SK-N-DZ (cell line): ENCODE measurements around the gene PTER.
A peak's percentile ranks its signal among the peaks of the same experiment; 100 is the strongest.

ENCODE experiments used
- DNase-seq: peaks from one replicate; pipeline ENCODE4 v3.0.0-alpha.2; 2015; ENCODE audit warnings: low spot score
- small RNA-seq, 2 experiments: library from RNA; depleted of rRNA; stranded (forward); fragments of <200 nt; gene quantifications; one replicate each; pipeline ENCODE3, GENCODE V24; 2014

PTER gene

DNA sequence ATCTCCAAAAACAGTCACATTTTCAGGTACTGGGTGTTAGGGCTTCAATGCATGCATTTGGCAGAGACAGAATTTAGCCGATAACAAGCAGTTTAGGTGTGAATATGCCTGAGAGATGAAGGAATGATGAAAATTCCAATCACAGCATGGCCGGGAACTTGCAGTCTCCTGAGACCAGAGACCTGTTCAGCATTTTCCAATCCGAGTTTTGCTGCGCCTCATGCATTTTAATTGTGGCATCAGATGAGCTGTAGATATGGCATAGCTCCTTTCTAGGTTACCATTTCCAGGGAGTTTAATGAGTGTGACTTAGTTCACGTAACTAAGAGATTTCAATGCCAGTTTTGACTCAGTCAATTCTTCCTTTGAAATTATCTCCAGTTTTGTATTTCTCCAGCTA lies 99.3 kb downstream of the PTER start:
- no peak for DNase-seq

DNA sequence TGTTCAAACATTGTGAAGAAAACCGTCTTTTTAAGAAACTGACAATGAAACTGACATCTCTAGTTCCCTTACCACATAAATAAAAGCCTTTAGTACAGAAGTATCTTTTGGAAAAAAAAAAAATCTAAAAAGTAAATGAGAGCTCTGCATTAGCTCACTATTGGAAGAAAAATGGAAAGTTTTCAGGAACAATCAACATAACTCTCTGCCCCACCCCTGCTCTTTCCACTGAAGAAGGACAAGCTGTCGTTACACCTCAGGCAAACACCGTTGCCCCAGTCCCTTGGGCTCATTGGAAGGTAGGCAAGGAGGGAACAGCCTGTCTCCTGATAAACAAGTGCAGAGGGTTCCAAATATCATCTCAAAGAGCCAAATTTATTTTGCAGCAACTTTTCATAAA lies 107.3 kb downstream of the PTER start:
- DNase-seq: no peak

DNA sequence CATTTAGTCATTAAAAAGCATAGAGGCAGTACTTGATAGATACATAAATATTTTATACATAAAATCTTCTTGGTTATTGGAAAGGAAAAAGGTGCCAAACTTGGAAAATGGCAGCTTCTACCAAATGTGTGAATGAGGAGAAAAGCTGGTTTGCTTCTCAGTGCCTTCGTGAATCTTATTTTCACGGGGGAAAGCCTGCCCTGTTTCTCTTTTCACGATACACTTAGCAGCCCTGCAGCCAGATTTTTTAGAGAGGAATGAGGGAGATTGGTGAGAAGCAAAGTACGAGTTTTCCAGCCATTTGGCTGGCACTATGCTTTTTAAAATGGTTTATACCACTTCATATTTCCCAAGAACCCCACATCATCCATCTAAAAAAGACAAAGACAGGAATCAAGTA lies 107.8 kb downstream of the PTER start:
- no peak for DNase-seq

DNA sequence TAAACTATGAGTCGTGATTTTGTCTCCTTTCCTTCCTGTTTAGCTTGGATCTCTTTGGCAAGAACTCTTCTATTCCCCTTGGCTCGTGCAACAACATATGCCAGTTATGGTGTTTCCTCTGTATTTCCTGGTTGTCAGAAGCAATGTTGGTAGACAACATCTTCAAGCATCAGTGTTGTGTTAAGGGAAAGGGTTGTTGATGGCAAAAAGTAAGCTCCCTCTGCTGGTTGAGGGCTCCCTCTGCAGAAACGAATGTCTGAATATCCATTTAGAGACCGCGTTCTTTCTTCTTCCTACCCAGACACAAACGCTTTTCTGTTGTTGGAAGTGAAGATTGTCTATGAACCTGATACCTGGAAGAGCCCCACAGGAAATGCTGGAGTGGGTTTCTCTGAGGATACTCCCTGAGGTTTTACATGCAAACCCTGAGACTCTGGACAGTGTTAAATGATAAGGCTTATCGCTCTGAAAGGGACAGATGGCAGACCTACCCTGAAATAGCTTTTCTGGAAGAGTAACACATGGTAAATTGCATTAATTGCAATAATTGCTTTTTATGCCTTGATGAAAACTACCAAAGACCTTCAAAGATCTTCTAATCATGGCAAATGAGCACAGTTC lies 108.4 kb downstream of the PTER start:
- DNase-seq: peak; percentile 89

DNA sequence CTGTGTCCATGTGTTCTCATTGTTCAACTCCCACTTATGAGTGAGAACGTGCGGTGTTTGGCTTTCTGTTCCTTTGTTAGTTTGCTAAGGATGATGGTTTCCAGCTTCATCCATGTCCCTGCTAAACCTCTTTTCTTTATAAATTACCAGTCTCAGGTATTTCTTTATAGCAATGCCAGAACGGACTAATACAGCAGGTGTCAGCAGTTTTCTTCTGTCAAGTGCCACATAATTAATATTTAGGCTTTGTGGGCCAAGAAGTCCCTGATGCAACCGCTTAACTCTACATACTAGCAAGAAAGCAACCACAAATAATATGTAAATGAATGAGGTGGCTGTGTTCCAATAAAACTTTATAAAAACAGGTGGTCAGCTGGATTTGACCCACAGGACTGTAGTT lies 111.2 kb downstream of the PTER start:
- no peak for DNase-seq

DNA sequence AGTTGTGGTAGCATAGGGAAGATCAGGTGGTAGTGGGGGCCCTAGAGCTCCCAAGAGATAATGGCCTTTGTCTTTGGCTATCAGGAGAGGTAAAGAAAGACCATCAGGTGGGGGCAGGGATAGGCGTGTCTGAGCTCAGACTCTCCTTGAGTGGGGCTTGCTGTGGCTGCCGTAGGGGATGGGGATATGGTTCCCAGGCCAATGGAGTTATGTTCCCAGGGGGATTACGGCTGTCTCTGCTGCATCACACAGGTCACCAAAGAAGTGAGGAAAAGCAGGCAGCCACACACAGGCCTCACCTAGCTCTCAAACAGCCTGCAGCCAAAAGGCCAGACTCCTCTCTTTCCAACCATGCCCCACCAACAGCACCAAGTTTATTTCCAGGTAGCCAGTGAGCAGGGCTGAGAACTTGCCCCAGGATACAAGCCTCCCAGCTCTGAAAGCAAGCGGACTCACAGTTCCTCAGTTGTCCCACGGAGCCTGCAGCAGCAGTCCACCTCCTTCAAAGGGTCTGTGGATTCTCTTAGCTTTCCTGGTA lies 122.5 kb downstream of the PTER start:
- peak; percentile 52 for DNase-seq

DNA sequence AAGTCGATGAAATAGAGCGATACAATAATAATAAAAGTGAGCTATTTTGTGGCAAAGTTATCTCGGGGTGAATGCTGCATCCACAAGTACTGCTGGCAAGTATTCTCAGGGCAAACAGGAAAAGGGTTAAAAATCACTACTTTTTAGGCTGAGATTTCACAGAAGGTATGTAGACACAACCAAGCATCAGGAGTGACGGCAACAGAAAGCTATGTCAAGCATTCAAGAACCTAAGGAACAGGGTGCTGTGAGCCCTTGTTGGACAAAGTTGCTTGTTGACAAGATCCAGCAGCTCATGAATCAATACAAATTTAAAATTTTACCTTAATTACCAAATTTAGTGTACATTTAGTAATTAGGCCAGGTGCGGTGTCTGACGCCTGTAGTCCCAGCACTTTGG lies 126.1 kb downstream of the PTER start:
- no peak for DNase-seq

Small RNA genes within 50 kb of the gene (small RNA-seq; reads per million reads assigned to genes)
- gene RNU2-18P: 0.18 to 3.5 reads per million in 2 experiments
